BJ (cell line): ENCODE measurements around the gene EXOG. TPM values are rescaled to one million over a fixed set of nuclear protein-coding genes. Genes with fewer than 3 reads are reported as not detected.

Experiments
- CTCF ChIA-PET: fragments of 350-600 bp; formaldehyde crosslinking; extraction: SDS; loops from one replicate; lab custom pipeline; 2021; ENCODE audit warnings: antibody characterized with exemption, inconsistent platforms; lab: Yijun Ruan, JAX
- POLR2A ChIA-PET: fragments of 300-600 bp; sonication (Branson Sonifier 250); formaldehyde crosslinking; extraction: SDS; loops from one replicate; lab custom pipeline; 2021; ENCODE audit warnings: antibody characterized with exemption; lab: Charles Lee
- DNase-seq: peaks from one replicate; pipeline ENCODE4 v3.0.0-alpha.2; 2011; ENCODE audit warnings: low read depth
- H3K27me3 ChIP-seq: 2 replicates; pipeline ENCODE4 v1.6.0; 2011; ENCODE audit warnings: low read length; ENCODE audit not compliant: control insufficient read depth, insufficient read depth
- H3K36me3 ChIP-seq: 2 replicates; pipeline ENCODE4 v1.5.1; 2011; ENCODE audit warnings: low read length; ENCODE audit not compliant: control insufficient read depth, insufficient read depth
- H3K4me3 ChIP-seq: 2 replicates; pipeline ENCODE4 v1.5.1; 2011; ENCODE audit warnings: low read depth, mild to moderate bottlenecking, control low read depth, low read length
- polyA plus RNA-seq: library from polyadenylated mRNA; depleted of rRNA; stranded (reverse); fragments of >200 nt; gene quantifications from 2 replicates; pipeline ENCODE4 v1.2.3, GENCODE V29; 2011
- TF ChIP-seq, protein P1 (sequence below): IDR thresholded peaks from 2 replicates; pipeline ENCODE4 v1.5.1; 2011; ENCODE audit warnings: low read depth, mild to moderate bottlenecking, control low read depth, inconsistent platforms, low read length, moderate library complexity; ENCODE audit not compliant: insufficient read depth

EXOG gene
- polyA plus RNA-seq, 1 experiment, result 7.5 TPM

DNA sequence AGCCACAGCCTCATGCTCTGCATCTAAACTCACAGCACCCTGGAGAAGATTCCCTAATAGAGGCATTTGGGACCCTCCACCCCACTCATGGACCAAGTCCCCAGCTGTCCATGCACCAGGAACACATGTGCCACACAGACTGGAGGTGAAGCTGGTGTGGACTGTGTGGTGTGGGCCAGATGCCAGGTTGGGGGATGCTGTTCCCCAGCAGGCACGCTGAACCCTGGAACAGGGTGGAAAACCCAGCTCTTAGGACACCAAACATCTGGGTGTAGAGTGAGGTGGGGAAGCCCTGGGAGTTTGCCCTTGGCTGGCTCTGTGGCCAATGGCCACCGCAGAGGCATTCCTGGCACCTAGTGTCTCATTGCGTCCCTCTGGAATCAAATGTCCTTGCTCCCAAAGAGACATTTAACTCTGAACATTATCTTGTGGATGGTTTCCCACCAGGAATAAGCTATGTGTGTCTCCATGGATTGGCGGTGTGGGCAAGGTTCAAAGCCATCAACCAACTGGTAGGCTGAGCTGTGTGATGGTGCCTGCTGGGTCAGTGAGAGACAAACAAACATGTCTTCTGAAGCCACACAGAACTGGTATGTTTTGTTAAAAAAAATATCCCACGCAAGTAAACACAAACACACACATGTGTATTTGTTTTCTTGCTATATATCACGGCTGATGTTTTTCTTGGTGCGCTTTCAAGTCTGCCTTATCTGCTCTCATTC lies 65.0 kb downstream of the EXOG start:
- Histone ChIP-seq H3K36me3 (no peaks in the 10 kb centered on the region), H3K27me3 (no peaks in the 10 kb centered on the region; the same call in 1 of the 2 replicates), H3K4me3 (no peak overlapping the region)
- CTCF ChIA-PET, result no interaction called here
- no peak for DNase-seq
- TF ChIP-seq, protein P1, sequence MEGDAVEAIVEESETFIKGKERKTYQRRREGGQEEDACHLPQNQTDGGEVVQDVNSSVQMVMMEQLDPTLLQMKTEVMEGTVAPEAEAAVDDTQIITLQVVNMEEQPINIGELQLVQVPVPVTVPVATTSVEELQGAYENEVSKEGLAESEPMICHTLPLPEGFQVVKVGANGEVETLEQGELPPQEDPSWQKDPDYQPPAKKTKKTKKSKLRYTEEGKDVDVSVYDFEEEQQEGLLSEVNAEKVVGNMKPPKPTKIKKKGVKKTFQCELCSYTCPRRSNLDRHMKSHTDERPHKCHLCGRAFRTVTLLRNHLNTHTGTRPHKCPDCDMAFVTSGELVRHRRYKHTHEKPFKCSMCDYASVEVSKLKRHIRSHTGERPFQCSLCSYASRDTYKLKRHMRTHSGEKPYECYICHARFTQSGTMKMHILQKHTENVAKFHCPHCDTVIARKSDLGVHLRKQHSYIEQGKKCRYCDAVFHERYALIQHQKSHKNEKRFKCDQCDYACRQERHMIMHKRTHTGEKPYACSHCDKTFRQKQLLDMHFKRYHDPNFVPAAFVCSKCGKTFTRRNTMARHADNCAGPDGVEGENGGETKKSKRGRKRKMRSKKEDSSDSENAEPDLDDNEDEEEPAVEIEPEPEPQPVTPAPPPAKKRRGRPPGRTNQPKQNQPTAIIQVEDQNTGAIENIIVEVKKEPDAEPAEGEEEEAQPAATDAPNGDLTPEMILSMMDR, result no peak
- POLR2A ChIA-PET, result no interaction called here

DNA sequence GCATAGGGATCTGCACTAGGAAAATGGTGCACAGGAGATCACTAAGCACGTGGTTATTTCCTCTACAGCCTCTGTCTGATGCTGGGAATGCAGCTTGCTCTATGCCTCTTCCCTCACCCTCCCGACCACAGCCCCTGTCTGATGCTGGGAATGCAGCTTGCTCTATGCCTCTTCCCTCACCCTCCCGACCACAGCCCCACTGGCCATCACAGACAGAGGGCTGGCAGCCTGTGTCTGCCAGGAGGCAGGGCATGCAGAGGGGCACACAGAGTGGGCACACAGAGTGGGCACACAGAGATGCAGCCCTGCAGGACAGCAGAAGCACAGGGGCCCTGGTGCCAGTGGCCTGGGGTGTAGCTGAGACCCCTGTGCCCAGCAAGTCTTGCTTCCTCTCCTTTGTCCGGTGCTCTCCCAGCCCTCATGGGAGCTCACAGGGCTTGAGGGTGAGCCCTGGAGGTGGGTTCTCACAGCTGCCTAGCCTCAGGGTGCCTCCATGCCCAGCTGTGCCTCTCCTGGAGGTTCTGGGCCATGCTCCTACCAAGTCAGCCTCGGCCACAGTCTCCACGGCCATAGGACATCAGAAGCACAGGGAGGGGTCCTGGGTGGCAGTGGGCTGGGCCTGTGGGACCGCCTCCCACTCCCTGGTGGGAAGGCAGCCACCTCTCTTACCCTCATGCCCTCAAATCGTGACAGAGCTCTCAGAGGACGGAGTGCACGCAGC lies 65.8 kb downstream of the EXOG start:
- POLR2A ChIA-PET, result no interaction called here
- Histone ChIP-seq H3K27me3 (no peaks in the 10 kb centered on the region; the same call in 1 of the 2 replicates), H3K4me3 (no peak overlapping the region), H3K36me3 (no peaks in the 10 kb centered on the region)
- CTCF ChIA-PET, result no interaction called here
- TF ChIP-seq, protein P1, result no peak
- no peak for DNase-seq

DNA sequence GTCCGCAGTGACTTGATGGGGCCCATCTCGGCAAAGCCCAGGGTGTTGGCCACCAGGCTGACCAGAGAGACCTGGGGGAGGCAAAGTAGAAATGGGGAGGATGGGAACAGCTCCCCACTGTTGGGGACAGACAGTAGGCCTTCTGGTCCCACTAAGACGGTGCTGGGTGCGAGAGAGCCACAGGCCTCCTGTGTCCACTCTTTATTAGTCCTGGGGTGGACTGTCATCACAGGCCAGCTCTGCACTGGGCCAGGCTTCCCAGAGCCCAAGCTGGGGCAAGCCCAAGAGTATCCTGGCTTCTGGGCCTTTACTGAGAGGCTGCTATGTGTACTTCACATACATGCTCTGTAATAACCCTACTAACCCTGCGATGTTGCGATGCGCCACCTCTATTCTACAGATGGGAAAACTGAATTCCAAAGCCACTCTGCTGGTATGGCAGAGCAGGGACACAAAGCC lies 66.4 kb downstream of the EXOG start:
- Histone ChIP-seq H3K4me3 (no peak overlapping the region), H3K36me3 (no peaks in the 10 kb centered on the region), H3K27me3 (no peaks in the 10 kb centered on the region)
- DNase-seq, result no peak
- TF ChIP-seq, protein P1, result no peak
- ChIA-PET POLR2A (no interaction called here), CTCF (no interaction called here)

GRCh38 chr3:38563070-38563885 lies 67.1 kb downstream of the EXOG start:
- no peak for DNase-seq
- ChIA-PET POLR2A (no interaction called here), CTCF (no interaction called here)
- H3K36me3 ChIP-seq, result no peaks in the 10 kb centered on the region
- H3K27me3 ChIP-seq, result no peaks in the 10 kb centered on the region
- no peak overlapping the region for H3K4me3 ChIP-seq
- TF ChIP-seq, protein P1, result no peak

DNA sequence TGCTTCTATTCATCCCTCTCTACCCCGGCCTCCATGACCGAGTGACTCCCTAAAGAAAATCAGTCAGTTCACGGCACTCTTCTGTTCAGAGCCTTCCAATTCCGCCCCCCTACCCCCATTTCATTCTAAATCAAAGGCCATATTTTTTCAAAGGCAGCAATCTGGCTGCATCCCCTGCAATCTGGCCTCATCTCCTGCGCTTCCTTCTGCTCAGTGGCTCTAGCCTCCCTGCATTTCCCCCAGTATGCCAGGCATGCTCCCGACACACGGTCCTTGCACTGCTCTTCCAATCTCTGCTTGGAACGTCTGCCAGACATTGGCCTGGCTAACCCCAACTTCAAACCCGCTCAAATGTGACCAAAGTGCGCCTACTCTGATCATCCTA lies 67.7 kb downstream of the EXOG start:
- no peaks in the 10 kb centered on the region for H3K27me3 ChIP-seq
- ChIA-PET POLR2A (no interaction called here), CTCF (no interaction called here)
- H3K4me3 ChIP-seq, result no peak overlapping the region
- TF ChIP-seq, protein P1, result no peak
- no peaks in the 10 kb centered on the region for H3K36me3 ChIP-seq
- no peak for DNase-seq
